HG02970 (cell line): ENCODE measurements around the gene SNAPIN.
"Not testable (repeated sequence)": the region's sequence is repeated elsewhere in the genome, so short reads cannot be mapped to it uniquely, and the experiment has no call there.

ENCODE experiments used
- ATAC-seq: cut with Tn5 transposase; IDR thresholded peaks from one replicate; pipeline ENCODE4 v1.9.1; 2021; ENCODE audit warnings: mild to moderate bottlenecking, moderate library complexity, moderate number of reproducible peaks; ENCODE audit not compliant: unreplicated experiment, low FRiP score

Gene SNAPIN

GRCh38 chr1:153643816-153644215 is 14.7 kb upstream of the SNAPIN start:
- ATAC-seq, result no peak

GRCh38 chr1:153646672-153647345 is 11.7 kb upstream of the SNAPIN start:
- no peak for ATAC-seq

- ATAC-seq, result no peak
Observed at GRCh38 chr1:153647346-153647714, 11.2 kb upstream of the SNAPIN start.

- ATAC-seq, result no peak
Observed at GRCh38 chr1:153648000-153648643, 10.4 kb upstream of the SNAPIN start.

GRCh38 chr1:153649137-153649862 is 9.2 kb upstream of the SNAPIN start:
- ATAC-seq, result no peak

- no peak for ATAC-seq
Observed at GRCh38 chr1:153649863-153650235, 8.7 kb upstream of the SNAPIN start.

GRCh38 chr1:153651771-153652170 is 6.7 kb upstream of the SNAPIN start:
- ATAC-seq, result no peak

GRCh38 chr1:153652805-153653500 is 5.5 kb upstream of the SNAPIN start:
- no peak for ATAC-seq

GRCh38 chr1:153655333-153655732 is 3.2 kb upstream of the SNAPIN start:
- no peak for ATAC-seq

GRCh38 chr1:153659175-153659534 is 652 bp downstream of the SNAPIN start:
- no peak for ATAC-seq

GRCh38 chr1:153659656-153660055 is 1.2 kb downstream of the SNAPIN start:
- no peak for ATAC-seq

- ATAC-seq, result no peak
Observed at GRCh38 chr1:153661111-153661708, 2.7 kb downstream of the SNAPIN start.

- ATAC-seq, result no peak
Observed at GRCh38 chr1:153662269-153662668, 3.8 kb downstream of the SNAPIN start.

GRCh38 chr1:153663211-153663610 is 4.7 kb downstream of the SNAPIN start:
- ATAC-seq, result no peak

GRCh38 chr1:153667439-153667838 is 8.9 kb downstream of the SNAPIN start:
- no peak for ATAC-seq

- ATAC-seq, result not testable (repeated sequence)
Observed at GRCh38 chr1:153668672-153669071, 10.2 kb downstream of the SNAPIN start.

- ATAC-seq, result no peak
Observed at GRCh38 chr1:153669606-153670005, 11.1 kb downstream of the SNAPIN start.

GRCh38 chr1:153670257-153670858 is 11.9 kb downstream of the SNAPIN start:
- ATAC-seq, result no peak

GRCh38 chr1:153670859-153671627 is 12.5 kb downstream of the SNAPIN start, which contains the start of gene ILF2:
Gene ILF2, minus strand, starts transcription at chr1:153670993. Its CDS starts 71 bp downstream, at chr1:153670922.
- peak; percentile 91 for ATAC-seq
